ENCODE results near the gene EFHC1. TPM values are rescaled to one million over a fixed set of nuclear protein-coding genes. Genes with fewer than 3 reads are reported as not detected.
A peak's percentile ranks its signal among the peaks of the same experiment; 100 is the strongest.

EFHC1 gene
- 10 to 100 TPM; 14.0 to 63.0 (median 27.6) TPM for total RNA-seq

GRCh38 chr6:52419809-52420667 lies at the start of gene EFHC1:
TSS of gene EFHC1 (plus strand) at chr6:52420342. CDS start at chr6:52420411, 69 bp downstream.
- peaks cover 3% of the 10 kb centered on the region for H3K36me3 ChIP-seq
- peaks cover 13% of the 10 kb centered on the region for H3K4me1 ChIP-seq
- peak; percentile 98 to 99 for DNase-seq (ENCODE audit: low spot score in 2 of 2)
- no peaks in the 10 kb centered on the region for H3K27me3 ChIP-seq
- peak within 1 kb of the TSS; percentile 80 for H3K27ac ChIP-seq
- H3K4me3 ChIP-seq, result peak within 1 kb of the TSS; percentile 80
- H3K9me3 ChIP-seq, result no peaks in the 10 kb centered on the region
- WGBS, result 0% methylated on average over 17 of the region's 57 CpGs
- TF ChIP-seq EP300 (IDR thresholded peaks at IDR 0.05), result no peak
- TF ChIP-seq POLR2AphosphoS5 (IDR thresholded peaks at IDR 0.05), result peak in 1 of 3 donors; percentile 78

GRCh38 chr6:52371656-52372191 lies 48.4 kb upstream of the EFHC1 start:
- no peaks in the 10 kb centered on the region for H3K9me3 ChIP-seq
- H3K27ac ChIP-seq, result no peak overlapping the region
- no peaks in the 10 kb centered on the region for H3K36me3 ChIP-seq
- no peak overlapping the region for H3K4me3 ChIP-seq
- 35% methylated on average over 2 of the region's 2 CpGs for WGBS
- no peaks in the 10 kb centered on the region for H3K27me3 ChIP-seq
- H3K4me1 ChIP-seq, result no peaks in the 10 kb centered on the region
- no peak for DNase-seq (ENCODE audit: low spot score in 2 of 2)
- TF ChIP-seq POLR2A (IDR thresholded peaks at IDR 0.05), result no peak
- TF ChIP-seq CTCF (IDR thresholded peaks at IDR 0.05), result no peak
- TF ChIP-seq POLR2AphosphoS5 (IDR thresholded peaks at IDR 0.05), result no peak
- no peak for TF ChIP-seq EP300 (IDR thresholded peaks at IDR 0.05)

GRCh38 chr6:52373151-52373690 lies 46.9 kb upstream of the EFHC1 start:
- Histone ChIP-seq H3K36me3 (no peaks in the 10 kb centered on the region), H3K27me3 (no peaks in the 10 kb centered on the region), H3K27ac (no peak overlapping the region), H3K9me3 (no peaks in the 10 kb centered on the region), H3K4me1 (no peaks in the 10 kb centered on the region), H3K4me3 (no peak overlapping the region)
- 94% methylated on average over 5 of the region's 5 CpGs for WGBS
- DNase-seq (ENCODE audit: low spot score in 2 of 2), result no peak
- TF ChIP-seq EP300 (IDR thresholded peaks at IDR 0.05) (no peak), POLR2AphosphoS5 (IDR thresholded peaks at IDR 0.05) (no peak), CTCF (IDR thresholded peaks at IDR 0.05) (no peak), POLR2A (IDR thresholded peaks at IDR 0.05) (no peak)

GRCh38 chr6:52374247-52374646 lies 45.9 kb upstream of the EFHC1 start:
- Histone ChIP-seq H3K27me3 (no peaks in the 10 kb centered on the region), H3K9me3 (no peaks in the 10 kb centered on the region), H3K4me1 (no peaks in the 10 kb centered on the region), H3K4me3 (no peak overlapping the region), H3K27ac (no peak overlapping the region), H3K36me3 (no peaks in the 10 kb centered on the region)
- no peak for DNase-seq (ENCODE audit: low spot score in 2 of 2)
- no peak for TF ChIP-seq EP300 (IDR thresholded peaks at IDR 0.05)
- TF ChIP-seq CTCF (IDR thresholded peaks at IDR 0.05), result no peak
- no peak for TF ChIP-seq POLR2A (IDR thresholded peaks at IDR 0.05)
- TF ChIP-seq POLR2AphosphoS5 (IDR thresholded peaks at IDR 0.05), result no peak
- WGBS, result 96% methylated on average over 4 of the region's 4 CpGs

- WGBS, result 72% methylated on average over 2 of the region's 2 CpGs
- Histone ChIP-seq H3K27me3 (no peaks in the 10 kb centered on the region), H3K27ac (no peak overlapping the region), H3K9me3 (no peaks in the 10 kb centered on the region), H3K36me3 (no peaks in the 10 kb centered on the region), H3K4me3 (no peak overlapping the region), H3K4me1 (no peaks in the 10 kb centered on the region)
- TF ChIP-seq POLR2AphosphoS5 (IDR thresholded peaks at IDR 0.05) (no peak), POLR2A (IDR thresholded peaks at IDR 0.05) (no peak), EP300 (IDR thresholded peaks at IDR 0.05) (no peak), CTCF (IDR thresholded peaks at IDR 0.05) (no peak)
- DNase-seq (ENCODE audit: low spot score in 2 of 2), result no peak
Observed at GRCh38 chr6:52375780-52376556, 44.2 kb upstream of the EFHC1 start.
